Measurements from ENCODE around the gene MRPL12.

DNA sequence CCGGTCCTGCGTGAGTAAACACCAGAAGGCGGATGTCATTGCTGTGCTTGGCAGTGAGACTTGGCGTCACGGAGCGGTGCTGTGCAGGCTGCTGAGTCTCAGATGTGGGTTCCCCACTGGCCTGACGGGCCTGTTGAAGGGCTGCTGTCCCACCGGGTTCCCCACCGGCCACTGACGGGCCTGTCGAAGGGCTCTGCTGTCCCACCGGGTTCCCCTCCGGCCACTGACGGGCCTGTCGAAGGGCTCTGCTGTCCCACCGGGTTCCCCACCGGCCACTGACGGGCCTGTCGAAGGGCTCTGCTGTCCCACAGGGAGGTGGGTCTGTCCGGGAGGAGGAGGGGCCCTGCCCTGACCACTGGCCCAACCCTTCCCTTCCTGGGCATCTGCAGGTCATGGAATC, 16.6 kb upstream of the MRPL12 start:
- TF ChIP-seq EP300 (IDR thresholded peaks at IDR 0.05; ENCODE audit: low read depth), result no peak
- TF ChIP-seq, protein P1, sequence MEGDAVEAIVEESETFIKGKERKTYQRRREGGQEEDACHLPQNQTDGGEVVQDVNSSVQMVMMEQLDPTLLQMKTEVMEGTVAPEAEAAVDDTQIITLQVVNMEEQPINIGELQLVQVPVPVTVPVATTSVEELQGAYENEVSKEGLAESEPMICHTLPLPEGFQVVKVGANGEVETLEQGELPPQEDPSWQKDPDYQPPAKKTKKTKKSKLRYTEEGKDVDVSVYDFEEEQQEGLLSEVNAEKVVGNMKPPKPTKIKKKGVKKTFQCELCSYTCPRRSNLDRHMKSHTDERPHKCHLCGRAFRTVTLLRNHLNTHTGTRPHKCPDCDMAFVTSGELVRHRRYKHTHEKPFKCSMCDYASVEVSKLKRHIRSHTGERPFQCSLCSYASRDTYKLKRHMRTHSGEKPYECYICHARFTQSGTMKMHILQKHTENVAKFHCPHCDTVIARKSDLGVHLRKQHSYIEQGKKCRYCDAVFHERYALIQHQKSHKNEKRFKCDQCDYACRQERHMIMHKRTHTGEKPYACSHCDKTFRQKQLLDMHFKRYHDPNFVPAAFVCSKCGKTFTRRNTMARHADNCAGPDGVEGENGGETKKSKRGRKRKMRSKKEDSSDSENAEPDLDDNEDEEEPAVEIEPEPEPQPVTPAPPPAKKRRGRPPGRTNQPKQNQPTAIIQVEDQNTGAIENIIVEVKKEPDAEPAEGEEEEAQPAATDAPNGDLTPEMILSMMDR (IDR thresholded peaks at IDR 0.05), result no peak
